COLO668 (cell line): ENCODE results near the gene ACTL10.
"Not testable (repeated sequence)": the region's sequence is repeated elsewhere in the genome, so short reads cannot be mapped to it uniquely, and the experiment has no call there.

ENCODE experiments used
- DNase-seq: peaks from one replicate; lab custom pipeline; 2025; ENCODE audit not compliant: unreplicated experiment; lab: John Stamatoyannopoulos, UW

ACTL10 gene

DNA sequence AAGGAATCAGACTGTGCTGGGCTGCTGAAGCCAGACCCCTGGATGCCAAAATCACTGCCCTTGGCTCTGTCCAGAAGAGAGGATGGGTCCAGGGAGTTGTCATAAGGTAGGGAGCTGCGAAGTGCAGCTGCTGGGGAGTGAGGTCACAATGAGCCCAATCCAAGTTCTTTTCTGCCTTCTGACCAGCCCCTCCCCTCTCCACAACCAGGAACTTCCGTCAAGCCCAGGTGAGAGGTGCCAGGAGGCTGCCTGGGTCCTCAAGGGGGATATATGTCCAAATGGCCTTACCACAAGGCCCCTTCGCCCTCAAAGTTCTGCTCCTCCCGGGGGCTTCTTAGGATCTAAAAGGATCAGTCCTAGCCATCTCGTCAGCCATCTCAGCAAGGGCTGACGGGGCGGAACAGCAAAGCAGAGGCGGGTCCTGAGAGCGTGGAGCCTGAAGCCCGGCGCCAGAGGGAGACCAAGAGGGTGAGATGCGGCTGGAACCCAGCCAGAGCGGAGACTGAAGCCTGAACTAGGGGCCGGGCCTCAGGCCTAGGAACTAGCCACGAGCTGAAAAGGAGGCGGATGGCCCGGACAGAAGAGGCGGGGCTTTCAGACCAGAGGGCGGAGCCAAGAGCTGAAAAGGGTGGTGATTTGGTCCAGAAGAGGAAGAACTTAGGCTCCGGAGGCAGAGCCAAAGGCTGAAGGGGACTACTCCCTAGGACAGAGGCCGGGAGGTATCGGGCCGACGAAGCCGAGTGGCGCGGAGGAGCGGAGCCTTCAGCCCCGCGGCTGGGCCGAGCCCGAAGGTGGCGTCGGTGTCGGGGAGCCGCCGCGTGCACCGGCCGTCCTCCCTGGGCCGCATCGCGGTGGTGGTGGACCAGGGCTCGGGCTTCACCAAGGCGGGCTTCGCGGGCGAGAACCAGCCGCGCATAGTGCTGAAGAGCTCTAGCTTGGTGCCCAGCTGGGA is at the start of gene ACTL10:
Gene ACTL10, plus strand, starts transcription at position 651 of the 952 bp plus-strand sequence. CDS start 555 bp downstream, outside the sequence.
- peak; percentile 98 for DNase-seq

DNA sequence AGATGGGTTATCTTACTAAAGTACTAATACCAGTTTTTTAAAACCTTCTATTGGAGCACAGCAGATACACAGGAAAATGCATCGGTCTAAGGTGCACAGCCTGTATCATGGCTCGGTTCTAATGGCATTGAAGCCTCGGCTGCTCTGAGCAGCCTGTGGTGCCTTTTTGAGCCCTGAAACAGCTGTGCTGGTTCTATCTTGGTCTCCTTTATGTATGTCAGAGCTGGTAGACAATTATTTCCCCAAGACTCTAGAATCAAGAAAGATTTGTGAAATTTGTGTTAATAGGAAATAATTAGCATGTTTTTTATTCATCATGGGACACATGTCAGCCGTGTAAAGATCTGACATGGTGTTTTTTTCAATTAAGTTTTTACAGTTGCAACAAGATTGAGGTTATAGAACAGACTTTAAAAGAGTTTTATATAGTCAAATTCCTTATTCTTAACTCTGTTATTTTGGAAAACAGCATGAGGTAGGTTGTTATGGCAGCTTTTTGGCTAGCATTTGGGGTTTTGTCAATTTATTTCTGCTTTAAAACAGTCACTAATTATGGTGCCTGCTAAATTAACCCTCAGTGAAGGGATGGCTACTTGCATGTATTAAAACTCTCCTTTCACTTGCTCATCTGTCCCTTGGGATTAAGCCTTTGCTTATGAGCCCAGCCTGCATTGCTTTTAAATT is 44.9 kb upstream of the ACTL10 start:
- no peak for DNase-seq

DNA sequence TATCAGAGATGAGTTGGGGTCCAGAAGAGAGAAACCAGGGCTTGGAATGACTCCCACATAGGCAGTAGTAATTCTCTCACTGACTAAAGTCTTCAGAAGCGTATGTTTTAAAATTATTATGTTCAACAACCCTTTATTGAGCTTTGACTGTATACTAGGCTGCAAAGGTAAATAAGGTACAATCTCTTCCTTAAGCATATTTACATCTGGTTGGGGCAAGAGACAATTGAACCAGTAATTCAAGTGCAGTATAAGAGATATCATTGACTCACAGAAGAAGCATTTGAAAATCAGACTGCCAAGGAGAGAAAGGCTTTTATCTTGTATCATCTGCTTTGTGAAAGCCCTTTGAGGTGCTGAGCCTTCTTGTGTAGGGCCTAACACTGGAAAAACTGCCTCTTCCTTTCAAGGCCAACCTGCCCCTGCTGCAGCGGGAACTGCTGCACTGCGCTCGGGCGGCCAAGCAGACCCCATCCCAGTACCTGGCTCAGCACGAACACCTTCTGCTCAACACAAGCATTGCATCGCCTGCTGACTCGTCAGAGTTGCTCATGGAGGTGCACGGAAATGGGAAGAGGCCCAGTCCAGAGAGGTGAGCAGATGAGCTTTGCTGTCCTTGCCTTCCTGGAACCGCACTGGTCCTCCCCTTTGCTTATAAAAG is 43.9 kb upstream of the ACTL10 start:
- DNase-seq = no peak

DNA sequence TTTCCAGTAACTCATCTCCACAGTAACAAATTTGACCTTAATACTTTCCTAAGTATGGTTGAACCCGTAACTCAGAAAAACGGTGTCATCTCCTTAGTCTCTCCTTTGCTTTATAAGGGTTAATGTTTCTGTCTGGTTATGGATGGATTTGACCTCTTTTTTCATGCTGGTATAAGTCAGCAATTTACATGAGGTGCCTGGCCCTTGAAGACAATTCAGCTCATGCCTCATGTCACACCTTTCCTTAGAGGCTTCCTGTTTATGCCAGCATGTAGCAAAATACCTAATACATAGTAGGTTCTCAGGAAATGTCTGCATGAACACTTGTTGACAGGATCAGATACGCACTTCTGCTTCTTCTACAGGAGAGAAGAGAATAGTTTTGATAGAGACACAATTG is 42.3 kb upstream of the ACTL10 start:
- no peak for DNase-seq

DNA sequence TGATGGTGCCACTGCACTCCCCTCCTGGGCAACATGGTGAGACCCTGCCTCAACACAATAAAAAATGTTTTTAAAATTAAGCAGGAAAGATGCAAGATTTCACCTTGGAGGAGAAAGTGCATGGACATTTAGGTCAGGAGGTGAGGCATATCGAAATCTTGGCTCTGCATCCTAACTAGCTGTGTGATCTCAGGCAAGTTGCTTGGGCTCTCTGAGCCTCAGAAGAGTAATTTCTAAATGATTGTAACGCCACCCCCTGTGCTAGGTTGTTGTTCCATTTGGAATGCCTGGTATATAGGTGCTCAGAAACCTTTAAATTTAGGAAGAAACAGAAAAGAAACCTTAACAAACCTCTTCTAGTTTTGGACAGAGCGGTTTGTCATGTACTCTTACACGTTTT is 40.6 kb upstream of the ACTL10 start:
- DNase-seq = no peak

DNA sequence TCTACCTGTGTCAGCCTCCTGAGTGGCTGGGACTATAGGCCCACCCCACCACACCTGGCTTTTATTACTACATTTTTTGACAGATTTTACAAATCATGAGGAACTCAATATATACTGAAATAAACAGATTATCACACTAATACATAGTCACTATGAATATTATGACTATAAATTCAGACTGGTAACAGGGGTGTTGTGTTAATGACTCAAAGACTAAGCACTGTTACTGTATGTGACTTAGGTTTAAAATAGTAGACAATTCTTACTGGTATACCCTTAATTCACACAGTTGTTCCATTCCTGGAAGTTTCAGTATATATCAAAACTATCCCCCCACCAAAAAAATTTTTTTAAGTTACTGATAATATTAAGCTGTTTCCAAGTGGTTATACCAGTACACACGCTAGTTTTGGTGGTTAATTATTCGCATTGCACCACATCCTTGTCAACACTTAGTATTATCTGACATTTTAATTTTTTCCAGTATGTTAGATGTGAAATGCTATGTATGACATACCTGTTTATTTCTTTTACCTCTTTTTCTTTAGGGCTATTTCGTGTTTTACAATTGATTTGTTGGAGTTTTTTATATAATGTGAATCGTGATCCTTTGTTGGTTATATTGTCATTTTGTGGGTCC is 39.0 kb upstream of the ACTL10 start:
- no peak for DNase-seq

DNA sequence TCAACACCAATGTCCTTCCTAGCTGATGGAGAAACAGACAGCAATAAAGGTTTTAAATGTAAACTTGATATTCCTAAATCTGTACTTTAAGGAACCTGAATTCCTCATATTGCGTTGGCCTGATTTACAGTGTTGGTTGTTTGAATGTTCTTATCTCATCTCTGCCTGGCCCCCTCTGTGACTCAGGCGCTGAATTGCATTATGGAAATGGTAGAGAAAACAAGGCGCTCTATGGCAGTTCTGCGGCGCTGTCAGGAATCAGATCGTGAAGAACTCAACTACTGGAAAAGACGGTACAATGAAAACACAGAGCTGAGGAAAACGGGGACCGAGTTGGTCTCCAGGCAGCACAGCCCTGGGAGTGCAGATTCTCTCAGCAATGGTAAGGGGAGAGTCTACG is 37.2 kb upstream of the ACTL10 start:
- no peak for DNase-seq

DNA sequence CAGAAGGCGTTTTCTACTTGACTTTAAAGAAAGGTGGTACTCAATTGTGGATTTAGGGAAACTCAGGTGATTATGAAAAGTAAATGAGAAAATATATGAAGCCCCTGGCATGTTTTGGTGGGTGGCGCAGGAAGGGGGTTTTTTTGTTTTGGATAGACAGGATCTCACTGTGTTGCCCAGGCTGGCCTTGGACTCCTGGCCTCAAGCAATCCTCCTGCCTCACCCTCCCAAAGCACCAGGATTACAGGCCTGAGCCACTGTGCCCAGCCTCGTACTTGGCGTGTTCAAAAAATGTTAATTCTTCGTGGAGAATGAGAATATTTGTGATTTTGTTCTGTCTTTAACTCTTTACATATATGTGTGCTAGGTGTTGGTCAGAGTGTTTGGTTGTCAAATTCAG is 36.8 kb upstream of the ACTL10 start:
- DNase-seq = no peak

DNA sequence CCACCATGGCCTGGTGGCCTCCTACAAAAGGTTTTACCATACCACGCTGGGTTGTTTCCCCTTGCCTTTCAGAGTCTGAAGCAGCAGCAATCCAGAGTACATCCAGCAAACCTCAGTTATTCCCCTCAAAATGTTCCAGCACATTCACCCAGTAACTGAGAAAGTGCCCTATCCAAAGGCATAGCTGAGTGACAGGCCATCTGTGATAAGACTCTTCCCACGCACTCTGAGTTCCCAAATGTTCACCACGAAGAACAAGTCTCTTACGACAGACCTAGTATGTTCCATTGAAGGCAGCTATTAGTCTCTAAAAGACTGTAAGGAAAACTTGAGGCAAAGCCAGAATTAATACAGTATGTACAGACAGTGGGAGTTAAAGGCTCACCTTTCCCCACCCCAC is 36.2 kb upstream of the ACTL10 start:
- no peak for DNase-seq

DNA sequence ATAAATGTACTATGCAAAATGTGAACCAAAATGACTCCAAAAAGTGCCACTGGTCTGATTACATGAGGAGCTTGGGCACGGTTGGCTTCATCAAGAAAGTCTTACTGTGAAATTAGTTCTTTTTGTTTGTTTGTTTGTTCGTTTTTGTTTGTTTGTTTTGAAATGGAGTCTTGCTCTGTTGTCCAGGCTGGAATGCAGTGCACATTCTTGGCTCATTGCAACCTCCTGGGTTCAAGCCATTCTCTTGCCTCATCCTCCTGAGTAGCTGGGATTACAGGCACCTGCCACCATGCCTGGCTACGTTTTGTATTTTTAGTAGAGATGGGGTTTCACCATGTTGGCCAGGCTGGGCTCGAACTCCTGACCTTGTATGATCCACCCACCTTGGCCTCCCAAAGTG is 34.8 kb upstream of the ACTL10 start:
- DNase-seq = not testable (repeated sequence)

DNA sequence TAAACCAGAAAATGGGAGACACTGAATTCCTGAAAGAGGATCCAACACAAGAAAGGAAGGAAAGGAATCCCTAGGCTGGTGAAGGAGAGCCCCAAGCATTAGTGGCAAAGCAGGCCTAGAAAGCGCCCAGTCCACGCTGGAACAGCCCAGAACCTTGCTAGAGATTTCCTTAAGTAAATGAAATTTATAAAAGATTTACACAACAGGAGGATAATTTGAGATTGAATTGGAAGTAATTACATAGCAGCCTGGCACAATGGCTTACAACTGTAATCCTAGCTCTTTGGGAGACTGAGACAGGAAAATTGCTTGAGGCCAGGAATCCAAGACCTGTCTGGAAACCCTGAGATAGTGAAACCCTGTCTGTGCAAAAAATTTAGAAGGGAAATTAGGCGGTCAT is 31.4 kb upstream of the ACTL10 start:
- DNase-seq = no peak

DNA sequence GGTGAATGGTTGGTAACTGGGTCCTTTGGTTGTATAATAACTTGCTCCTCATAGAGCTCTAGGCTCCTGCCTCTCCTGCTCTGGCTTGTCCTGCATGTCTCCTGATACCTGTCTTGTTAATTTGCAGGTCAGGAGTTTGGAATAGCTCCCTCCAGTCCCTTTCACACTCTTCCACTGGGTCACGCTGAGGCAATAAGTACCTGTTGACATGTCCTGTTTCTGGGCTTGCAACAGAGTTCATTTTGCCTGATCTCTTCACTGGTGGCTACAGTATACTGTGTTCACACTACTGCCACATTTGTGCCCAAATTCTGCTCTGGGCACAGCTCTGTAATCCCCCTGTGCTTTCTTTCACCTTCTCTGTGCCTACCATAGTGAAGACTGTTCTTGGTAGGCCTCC is 30.0 kb upstream of the ACTL10 start:
- DNase-seq = no peak

DNA sequence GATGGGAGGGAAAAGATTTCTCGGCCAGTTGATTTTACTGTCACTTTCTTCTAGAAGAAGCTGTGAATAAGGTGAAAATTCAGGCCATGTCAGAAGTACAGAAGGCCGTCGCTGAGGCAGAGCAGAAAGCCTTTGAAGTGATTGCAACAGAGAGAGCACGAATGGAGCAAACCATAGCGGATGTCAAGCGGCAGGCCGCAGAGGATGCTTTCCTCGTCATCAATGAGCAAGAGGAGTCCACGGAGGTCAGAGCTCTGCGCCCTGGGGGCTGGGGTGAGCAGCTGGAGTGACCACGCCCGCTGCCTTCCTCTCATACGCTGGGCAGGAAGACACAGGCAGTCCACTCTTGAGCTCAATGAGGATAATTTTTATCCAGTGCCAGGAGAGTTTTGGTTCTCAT is 26.5 kb upstream of the ACTL10 start:
- no peak for DNase-seq

DNA sequence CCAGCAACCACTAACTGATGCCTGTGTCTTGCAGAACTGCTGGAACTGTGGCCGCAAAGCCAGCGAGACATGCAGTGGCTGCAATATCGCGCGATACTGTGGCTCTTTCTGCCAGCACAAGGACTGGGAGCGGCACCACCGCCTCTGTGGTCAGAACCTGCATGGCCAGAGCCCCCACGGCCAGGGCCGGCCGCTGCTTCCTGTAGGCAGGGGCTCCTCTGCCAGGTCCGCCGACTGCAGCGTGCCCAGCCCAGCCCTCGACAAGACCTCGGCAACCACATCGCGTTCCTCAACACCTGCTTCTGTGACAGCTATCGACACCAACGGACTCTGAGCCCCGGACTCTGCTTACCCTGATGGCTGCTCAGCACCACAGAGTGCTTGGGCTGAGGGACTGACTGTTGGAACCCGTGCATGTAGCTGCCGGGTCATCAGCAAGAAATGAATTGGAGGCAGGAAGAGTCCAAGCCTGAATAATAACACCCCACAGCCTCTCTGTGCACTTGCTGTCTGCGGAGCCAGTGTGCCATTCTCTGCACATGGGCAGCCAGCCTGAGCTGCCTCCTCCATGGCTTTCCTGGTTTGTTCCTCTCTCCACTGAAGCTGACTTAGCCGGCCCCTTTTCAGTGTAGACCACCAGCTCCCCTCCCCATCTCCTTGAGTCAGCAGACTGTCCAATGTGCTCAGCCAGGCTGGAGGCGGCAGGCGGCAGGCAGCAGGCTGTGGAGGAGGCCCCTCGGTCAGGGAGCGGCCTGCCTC is 22.3 kb upstream of the ACTL10 start:
- no peak for DNase-seq

DNA sequence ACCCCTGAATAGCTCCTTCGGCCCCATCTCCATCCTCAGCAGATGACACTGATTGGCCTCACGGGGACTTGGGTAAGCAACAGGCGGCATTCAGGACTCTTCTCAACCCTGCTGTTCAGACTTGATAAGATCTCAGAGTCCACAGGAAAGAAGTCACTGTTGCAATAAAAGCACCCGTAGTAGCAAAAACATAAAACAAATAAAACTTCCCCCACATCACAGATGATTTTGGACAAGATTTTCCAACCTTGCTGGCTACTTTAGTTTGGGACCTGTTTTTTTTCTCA is 21.7 kb upstream of the ACTL10 start:
- no peak for DNase-seq

DNA sequence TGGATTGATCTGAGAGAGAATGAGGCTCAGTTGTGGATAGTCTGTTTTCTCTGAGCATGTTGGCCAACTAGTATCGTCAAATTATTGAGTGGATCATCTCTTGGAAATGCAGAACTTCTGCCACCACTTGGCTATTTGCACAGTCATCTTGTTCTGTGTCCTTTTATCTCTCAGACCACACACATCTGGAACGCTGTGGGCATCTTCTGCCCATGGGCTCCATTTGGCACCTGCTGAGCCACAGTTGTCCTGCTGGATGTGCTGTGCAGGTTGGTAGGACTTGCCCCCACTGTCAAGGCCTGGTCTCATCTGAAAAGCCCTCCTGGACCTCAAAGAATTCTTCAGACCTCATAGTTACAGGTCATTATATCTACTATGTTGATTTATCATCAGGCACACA is 21.3 kb upstream of the ACTL10 start:
- no peak for DNase-seq

DNA sequence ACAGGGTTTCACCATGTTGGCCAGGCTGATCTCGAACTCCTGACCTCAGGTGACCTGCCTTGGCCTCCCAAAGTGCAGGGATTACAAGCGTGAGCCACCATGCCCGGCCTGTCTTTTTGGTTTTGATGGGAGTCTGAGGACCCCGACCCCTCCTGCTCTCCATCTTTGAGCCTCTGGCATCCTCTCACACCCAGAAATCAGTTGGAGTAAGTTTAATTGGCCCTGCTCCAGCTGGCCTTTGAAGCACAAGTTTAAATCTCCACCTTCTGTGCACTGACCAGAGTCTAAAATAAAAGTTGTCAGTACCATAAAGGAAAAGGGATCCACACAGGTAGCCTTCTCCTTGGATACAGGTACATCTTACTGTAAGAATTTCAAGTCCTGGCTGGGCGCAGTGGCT is 20.6 kb upstream of the ACTL10 start:
- DNase-seq = no peak

DNA sequence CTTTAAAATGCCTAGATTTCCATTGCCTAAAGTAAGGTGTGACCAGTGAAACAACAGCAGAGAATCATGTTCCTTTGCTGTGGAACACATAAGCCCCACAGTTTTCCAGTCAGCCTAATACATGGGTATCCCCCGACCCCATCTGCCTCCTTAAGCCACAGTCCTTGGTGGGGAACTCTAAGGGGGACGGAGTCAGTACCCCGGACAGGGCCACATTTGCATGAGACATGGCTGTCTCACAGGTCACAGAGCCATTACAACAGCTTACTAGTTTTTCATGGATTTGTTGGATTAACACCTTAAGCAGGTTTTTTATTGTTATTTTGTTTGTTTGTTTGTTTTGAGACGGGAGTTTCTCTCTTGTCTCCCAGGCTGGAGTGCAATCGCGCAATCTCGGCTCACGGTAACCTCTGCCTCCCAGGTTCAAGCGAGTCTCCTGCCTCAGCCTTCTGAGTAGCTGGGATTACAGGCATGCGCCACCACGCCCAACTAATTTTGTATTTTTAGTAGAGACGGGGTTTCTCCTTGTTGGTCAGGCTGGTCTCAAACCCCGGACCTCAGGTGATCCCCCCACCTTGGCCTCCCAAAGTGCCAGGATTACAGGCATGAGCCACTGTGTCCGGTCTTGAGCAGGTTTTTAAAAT is 19.7 kb upstream of the ACTL10 start:
- not testable (repeated sequence) for DNase-seq

DNA sequence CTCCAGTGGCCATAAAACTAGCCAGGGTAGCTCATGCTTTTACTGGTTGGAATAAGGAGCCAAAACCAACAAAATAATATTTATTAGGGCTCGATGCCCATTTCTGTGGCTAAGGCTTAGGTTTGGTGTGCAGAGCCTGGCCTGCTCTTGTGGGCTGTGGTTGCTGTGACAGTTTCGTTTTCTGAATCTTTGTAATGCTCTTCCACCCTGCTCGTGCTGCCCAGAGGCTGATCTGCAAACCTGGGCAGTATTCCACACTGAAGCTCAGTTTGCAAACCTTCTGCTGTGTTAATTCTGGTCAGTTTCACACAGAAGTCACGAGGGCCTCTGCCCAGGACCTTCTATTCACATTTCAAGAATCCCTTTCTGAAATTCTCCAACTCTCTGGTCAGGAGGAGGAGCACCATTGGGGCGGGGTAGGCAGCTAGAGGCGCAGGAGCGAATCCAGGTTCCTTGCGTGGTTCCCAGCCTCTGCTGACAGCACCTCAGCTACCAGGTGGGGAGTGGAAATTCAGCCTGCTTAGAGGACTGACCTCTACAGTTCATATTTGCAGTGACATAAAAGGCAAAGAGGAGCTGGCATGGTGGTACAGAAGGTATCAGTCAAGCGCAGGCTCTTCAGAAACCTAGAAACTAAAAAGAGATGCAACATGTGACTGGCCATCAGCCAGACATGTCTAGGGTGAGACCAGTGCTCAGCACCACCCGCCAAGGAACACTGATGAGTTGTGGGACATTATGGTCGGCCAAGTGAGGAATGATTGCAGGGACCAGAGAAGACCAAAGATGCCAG is 18.9 kb upstream of the ACTL10 start:
- DNase-seq = no peak
